GM18868 (cell line): Measurements from ENCODE around the gene SDHAF3.
"Not testable (repeated sequence)": the region's sequence is repeated elsewhere in the genome, so short reads cannot be mapped to it uniquely, and the experiment has no call there.

ENCODE experiments used
- ATAC-seq: cut with Tn5 transposase; IDR thresholded peaks from one replicate; pipeline ENCODE4 v1.9.1; 2021; ENCODE audit warnings: mild to moderate bottlenecking, moderate library complexity; ENCODE audit not compliant: unreplicated experiment

SDHAF3 gene

GRCh38 chr7:97117372-97118188, at the start of gene SDHAF3:
Gene SDHAF3, plus strand, starts transcription at chr7:97117698. Its CDS starts 26 bp downstream, at chr7:97117724.
- ATAC-seq, result peak; percentile 91

GRCh38 chr7:97072025-97072424, 45.5 kb upstream of the SDHAF3 start:
- ATAC-seq, result not testable (repeated sequence)

- no peak for ATAC-seq
These were observed 41.6 kb upstream of the SDHAF3 start for GRCh38 chr7:97075928-97076327.

GRCh38 chr7:97078023-97078969, 39.2 kb upstream of the SDHAF3 start:
- ATAC-seq, result peak; percentile 69

- no peak for ATAC-seq
These were observed 38.2 kb upstream of the SDHAF3 start for GRCh38 chr7:97079300-97079699.

GRCh38 chr7:97081521-97082300, 35.8 kb upstream of the SDHAF3 start:
- ATAC-seq, result no peak

- no peak for ATAC-seq
These were observed 29.1 kb upstream of the SDHAF3 start for GRCh38 chr7:97088364-97088763.

GRCh38 chr7:97089771-97090170, 27.7 kb upstream of the SDHAF3 start:
- ATAC-seq, result no peak

- peak; percentile 39 for ATAC-seq
These were observed 26.6 kb upstream of the SDHAF3 start for GRCh38 chr7:97090761-97091353.

GRCh38 chr7:97094284-97094930, 23.1 kb upstream of the SDHAF3 start:
- ATAC-seq, result no peak

- ATAC-seq, result no peak
These were observed 21.5 kb upstream of the SDHAF3 start for GRCh38 chr7:97096037-97096436.

GRCh38 chr7:97096661-97097060, 20.8 kb upstream of the SDHAF3 start:
- ATAC-seq, result no peak

GRCh38 chr7:97104719-97105238, 12.7 kb upstream of the SDHAF3 start:
- peak; percentile 99 for ATAC-seq

GRCh38 chr7:97107192-97107800, 10.2 kb upstream of the SDHAF3 start:
- no peak for ATAC-seq

GRCh38 chr7:97116308-97116707, 1.2 kb upstream of the SDHAF3 start:
- ATAC-seq, result peak; percentile 17

GRCh38 chr7:97117035-97117371, 495 bp upstream of the SDHAF3 start:
- no peak for ATAC-seq

GRCh38 chr7:97118306-97118917, 914 bp downstream of the SDHAF3 start:
- ATAC-seq, result no peak

- no peak for ATAC-seq
These were observed 2.2 kb downstream of the SDHAF3 start for GRCh38 chr7:97119747-97120146.
